D721Med (cell line): ENCODE results near the gene FPR1.

Source experiments
- DNase-seq: peaks from one replicate; pipeline ENCODE4 v3.0.0; 2011; ENCODE audit warnings: low spot score; ENCODE audit not compliant: insufficient read length
- FAIRE-seq: peaks from 2 replicates; lab custom pipeline; 2011; peaks lifted over from hg19 to GRCh38; lab: Jason Lieb, UNC
- TF ChIP-seq, protein P1 (sequence below): IDR thresholded peaks from 2 replicates; pipeline ENCODE4 v1.5.1; 2012; ENCODE audit warnings: mild to moderate bottlenecking, control low read depth; ENCODE audit not compliant: insufficient read depth; ENCODE audit errors: missing control alignments

FPR1 gene, protein sequence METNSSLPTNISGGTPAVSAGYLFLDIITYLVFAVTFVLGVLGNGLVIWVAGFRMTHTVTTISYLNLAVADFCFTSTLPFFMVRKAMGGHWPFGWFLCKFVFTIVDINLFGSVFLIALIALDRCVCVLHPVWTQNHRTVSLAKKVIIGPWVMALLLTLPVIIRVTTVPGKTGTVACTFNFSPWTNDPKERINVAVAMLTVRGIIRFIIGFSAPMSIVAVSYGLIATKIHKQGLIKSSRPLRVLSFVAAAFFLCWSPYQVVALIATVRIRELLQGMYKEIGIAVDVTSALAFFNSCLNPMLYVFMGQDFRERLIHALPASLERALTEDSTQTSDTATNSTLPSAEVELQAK

DNA sequence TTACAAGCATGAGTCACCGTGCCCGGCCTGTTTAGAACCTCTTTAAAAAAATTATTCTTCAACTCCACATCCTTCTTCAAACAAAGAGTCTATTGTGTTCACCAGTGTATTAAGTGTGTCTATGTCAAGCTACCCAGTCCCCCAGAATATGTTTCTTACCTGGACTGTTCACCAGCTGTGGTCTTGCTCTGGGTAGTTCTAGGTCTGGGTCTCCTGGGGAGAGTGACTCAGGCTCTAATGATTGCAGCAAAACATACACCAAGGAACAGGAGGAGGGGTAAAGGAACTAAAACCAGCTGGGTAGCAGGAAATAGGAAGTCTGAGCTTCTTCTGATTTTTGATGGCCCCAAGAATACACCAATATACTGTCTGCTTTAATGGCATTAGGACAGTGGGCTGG is at the start of gene FPR1:
TSS of gene FPR1 (minus strand) at position 224 of the 400 bp plus-strand sequence. CDS start 4,884 bp downstream, outside the sequence.
- DNase-seq (no peak), FAIRE-seq (no peak)

DNA sequence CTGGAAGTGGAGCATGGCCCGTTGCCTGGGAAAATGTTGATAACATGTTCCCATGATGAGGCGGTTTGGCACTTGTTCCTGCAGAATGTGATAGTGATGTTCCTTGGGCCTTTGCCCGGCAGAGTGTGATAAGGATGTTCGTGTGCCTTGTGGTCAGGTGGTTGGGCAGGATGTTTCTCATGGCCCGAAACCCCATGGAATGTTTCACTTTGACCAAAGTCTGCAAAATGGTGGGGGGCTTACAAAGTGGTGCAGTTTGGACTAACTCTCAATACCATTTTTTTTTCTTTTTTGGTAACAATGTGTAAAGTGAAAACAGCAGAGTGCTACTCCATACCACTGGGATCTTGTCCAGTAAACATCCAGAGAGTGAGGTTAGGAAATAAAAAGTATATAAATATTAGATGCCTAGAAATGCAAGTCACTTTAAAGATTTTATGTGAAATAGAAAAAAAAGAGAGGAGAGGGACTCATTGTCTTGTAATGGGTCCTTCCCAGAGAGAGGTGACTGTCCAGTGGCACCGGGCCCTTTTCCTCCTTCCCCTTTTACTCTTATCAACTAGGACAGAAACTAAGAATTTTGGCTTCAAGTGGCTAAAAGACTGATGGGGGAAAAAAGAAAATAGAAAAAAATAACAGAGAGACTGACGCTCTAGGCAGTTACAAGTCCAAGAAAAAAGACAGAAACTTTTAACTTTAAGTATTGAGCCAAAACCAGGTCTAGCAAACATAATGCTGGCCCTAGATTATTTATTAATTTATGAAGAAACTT is 49.0 kb upstream of the FPR1 start:
- TF ChIP-seq, protein P1, sequence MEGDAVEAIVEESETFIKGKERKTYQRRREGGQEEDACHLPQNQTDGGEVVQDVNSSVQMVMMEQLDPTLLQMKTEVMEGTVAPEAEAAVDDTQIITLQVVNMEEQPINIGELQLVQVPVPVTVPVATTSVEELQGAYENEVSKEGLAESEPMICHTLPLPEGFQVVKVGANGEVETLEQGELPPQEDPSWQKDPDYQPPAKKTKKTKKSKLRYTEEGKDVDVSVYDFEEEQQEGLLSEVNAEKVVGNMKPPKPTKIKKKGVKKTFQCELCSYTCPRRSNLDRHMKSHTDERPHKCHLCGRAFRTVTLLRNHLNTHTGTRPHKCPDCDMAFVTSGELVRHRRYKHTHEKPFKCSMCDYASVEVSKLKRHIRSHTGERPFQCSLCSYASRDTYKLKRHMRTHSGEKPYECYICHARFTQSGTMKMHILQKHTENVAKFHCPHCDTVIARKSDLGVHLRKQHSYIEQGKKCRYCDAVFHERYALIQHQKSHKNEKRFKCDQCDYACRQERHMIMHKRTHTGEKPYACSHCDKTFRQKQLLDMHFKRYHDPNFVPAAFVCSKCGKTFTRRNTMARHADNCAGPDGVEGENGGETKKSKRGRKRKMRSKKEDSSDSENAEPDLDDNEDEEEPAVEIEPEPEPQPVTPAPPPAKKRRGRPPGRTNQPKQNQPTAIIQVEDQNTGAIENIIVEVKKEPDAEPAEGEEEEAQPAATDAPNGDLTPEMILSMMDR, result no peak

More for the DNA sequence above, at the start of gene FPR1:
- TF ChIP-seq, protein P1, result no peak

DNA sequence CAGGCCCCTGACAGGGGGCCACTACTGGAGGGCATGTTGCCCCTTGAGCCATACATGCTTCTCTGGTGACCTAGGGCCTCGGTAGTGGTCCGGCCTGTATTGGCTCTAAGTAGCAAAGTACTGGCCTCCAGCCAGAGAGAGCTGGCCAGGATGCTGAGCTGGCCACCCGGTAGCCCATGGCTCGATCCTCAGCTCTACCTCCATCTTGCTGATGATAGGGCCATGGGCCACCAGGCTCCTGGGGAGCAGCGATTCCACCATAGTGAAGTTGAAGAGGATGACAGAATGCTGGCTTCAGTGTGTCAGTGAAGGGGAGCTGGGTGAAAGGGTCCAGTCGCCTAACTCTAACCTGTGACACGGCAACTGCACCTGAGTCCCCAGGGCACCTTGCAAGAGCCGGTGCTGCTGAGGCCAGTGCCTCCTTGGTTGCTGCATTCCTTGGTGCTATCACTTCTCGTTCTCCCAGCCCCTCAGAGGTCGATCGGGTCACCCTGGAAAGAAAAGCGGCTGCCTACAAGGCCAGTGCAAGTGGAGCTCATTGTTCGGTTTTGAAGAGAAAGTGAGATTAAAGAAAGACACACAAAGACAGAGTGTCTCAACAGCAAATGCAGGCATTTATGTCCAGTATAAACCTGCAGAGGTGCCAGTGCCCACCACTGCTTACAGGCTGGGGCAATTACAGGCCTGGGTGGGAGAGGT is 48.2 kb upstream of the FPR1 start:
- TF ChIP-seq, protein P1, result no peak
- no peak for DNase-seq
- no peak for FAIRE-seq

More for the DNA sequence above, 49.0 kb upstream of the FPR1 start:
- FAIRE-seq, result no peak
- DNase-seq, result no peak

GRCh38 chr19:51799034-51799773 is 47.5 kb upstream of the FPR1 start:
- no peak for DNase-seq
- FAIRE-seq, result no peak
- TF ChIP-seq, protein P1, result no peak

- TF ChIP-seq, protein P1, result no peak
- FAIRE-seq (no peak), DNase-seq (no peak)
Measured at GRCh38 chr19:51798062-51798461, 46.4 kb upstream of the FPR1 start.

DNA sequence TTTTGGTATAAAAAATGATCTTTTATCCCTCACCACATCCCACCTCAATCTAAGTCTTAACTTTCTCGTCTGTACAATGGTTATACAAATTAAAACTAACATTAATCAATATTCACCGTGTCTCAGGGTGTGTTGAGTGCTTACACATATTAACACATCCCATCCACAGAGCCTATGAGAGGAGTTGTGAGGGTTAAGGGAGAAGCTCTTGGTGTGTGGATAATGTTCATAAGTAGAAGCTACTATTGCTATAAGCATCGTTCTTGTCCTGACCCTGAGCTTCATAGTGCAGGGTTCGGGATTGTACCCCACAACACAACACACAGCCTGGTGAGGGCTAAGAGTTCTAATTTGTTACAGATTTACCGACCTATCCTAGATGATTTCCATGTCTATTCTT is 45.8 kb upstream of the FPR1 start:
- TF ChIP-seq, protein P1, result no peak
- FAIRE-seq (no peak), DNase-seq (no peak)
